Large intestine (tissue), 12 donors: Measurements from ENCODE around the gene AMDHD1. TPM values are rescaled to one million over a fixed set of nuclear protein-coding genes. Genes with fewer than 3 reads are reported as not detected.

Experiments used
- DNase-seq, 2 donors: peaks; one replicate each; pipeline versions ENCODE4 v3.0.0 to v3.0.0-alpha.2; 2013
- H3K27ac ChIP-seq: one replicate; pipeline ENCODE4 v1.5.1; 2013; ENCODE audit warnings: low read length
- H3K27me3 ChIP-seq: 2 replicates; pipeline ENCODE4 v1.6.1; 2013; ENCODE audit warnings: low read length; ENCODE audit not compliant: control insufficient read depth, insufficient read depth
- H3K36me3 ChIP-seq: 2 replicates; pipeline ENCODE4 v1.6.1; 2013; ENCODE audit warnings: low read length; ENCODE audit not compliant: control insufficient read depth, insufficient read depth
- H3K4me1 ChIP-seq: one replicate; pipeline ENCODE4 v1.6.1; 2013; ENCODE audit warnings: low read length; ENCODE audit not compliant: control insufficient read depth, insufficient read depth
- H3K4me3 ChIP-seq: one replicate; pipeline ENCODE4 v1.5.1; 2013; ENCODE audit warnings: low read length
- H3K9me3 ChIP-seq: one replicate; pipeline ENCODE4 v1.6.1; 2013; ENCODE audit warnings: mild to moderate bottlenecking, low read depth, low read length, moderate library complexity; ENCODE audit not compliant: control insufficient read depth
- WGBS: methylation state at CpG from one replicate; pipeline ENCODE4 v1.1.5; 2013; ENCODE audit warnings: low lambda C conversion rate; ENCODE audit not compliant: insufficient coverage; 5-methylcytosine and 5-hydroxymethylcytosine counted together
- long read RNA-seq, 11 donors: transcript quantifications; one replicate each; lab custom pipeline, GENCODE V29; 2026
- polyA plus RNA-seq: library from polyadenylated mRNA; unstranded; fragments of 120-200 nt; gene quantifications from one replicate; pipeline ENCODE4 v1.2.1, GENCODE V29; 2013

Gene AMDHD1
- 2.7 TPM for polyA plus RNA-seq
- long read RNA-seq, donor 1, partial matches to known transcripts, result 0 of 1 reads
- long read RNA-seq, donor 1, other reads (novel, unspliced or antisense), result 0 of 1 reads
- long read RNA-seq, donor 2, partial matches to known transcripts, result 0 of 2 reads
- long read RNA-seq, donor 2, other reads (novel, unspliced or antisense), result 0 of 2 reads
- long read RNA-seq, donor 3, result 0 reads
- long read RNA-seq, donor 4, result 0 reads
- long read RNA-seq, donor 5, partial matches to known transcripts, result 0 of 1 reads
- long read RNA-seq, donor 5, other reads (novel, unspliced or antisense), result 0 of 1 reads
- long read RNA-seq, donor 6, partial matches to known transcripts, result 0 of 2 reads
- long read RNA-seq, donor 6, other reads (novel, unspliced or antisense), result 0 of 2 reads
- long read RNA-seq, donor 7, result 0 reads
- long read RNA-seq, donor 8, partial matches to known transcripts, result 0 of 2 reads
- long read RNA-seq, donor 8, other reads (novel, unspliced or antisense), result 0 of 2 reads
- long read RNA-seq, donor 9, partial matches to known transcripts, result 0 of 3 reads
- long read RNA-seq, donor 9, other reads (novel, unspliced or antisense), result 0 of 3 reads
- long read RNA-seq, donor 10, partial matches to known transcripts, result 0 of 1 reads
- long read RNA-seq, donor 10, other reads (novel, unspliced or antisense), result 0 of 1 reads
- long read RNA-seq, donor 11, result 0 reads

GRCh38 chr12:95943330-95943842, at the start of gene AMDHD1:
Gene AMDHD1, plus strand, starts transcription at chr12:95943331. Its CDS starts 68 bp downstream, at chr12:95943399.
- H3K9me3 ChIP-seq, result no peaks in the 10 kb centered on the region
- peaks cover 3% of the 10 kb centered on the region for H3K27me3 ChIP-seq
- H3K4me3 ChIP-seq, result peak within 1 kb of the TSS; percentile 69
- H3K27ac ChIP-seq, result peak within 1 kb of the TSS; percentile 88
- peaks cover 3% of the 10 kb centered on the region for H3K4me1 ChIP-seq
- WGBS, result no CpG with 5 or more reads among the region's 38 CpGs
- peak; percentile 58 to 81 for DNase-seq
- no peaks in the 10 kb centered on the region for H3K36me3 ChIP-seq

DNA sequence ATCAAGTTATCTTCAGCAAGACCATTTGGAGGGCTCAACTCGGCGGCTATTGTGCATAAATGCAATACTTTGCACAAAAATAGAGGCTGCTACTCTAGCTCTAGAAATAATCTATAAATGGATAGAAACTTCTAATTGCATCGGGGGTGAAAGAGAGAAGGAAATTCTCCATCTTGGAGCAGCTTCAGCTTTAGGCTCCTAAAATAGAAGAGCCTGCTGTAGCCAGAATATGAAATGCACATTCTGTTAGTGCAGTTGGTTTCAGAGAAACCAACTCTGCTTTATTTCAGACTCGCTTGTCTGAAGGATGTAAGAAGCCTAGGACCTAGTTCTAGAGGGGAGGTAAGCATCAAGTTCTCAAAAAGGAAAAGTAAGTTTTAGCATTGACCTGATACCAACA, 46.3 kb upstream of the AMDHD1 start:
- H3K4me3 ChIP-seq, result no peak overlapping the region
- no peaks in the 10 kb centered on the region for H3K36me3 ChIP-seq
- no peaks in the 10 kb centered on the region for H3K4me1 ChIP-seq
- no CpG with 5 or more reads among the region's 4 CpGs for WGBS
- H3K27ac ChIP-seq, result no peak overlapping the region
- H3K9me3 ChIP-seq, result no peaks in the 10 kb centered on the region
- H3K27me3 ChIP-seq, result no peaks in the 10 kb centered on the region
- DNase-seq, result no peak

- H3K4me3 ChIP-seq, result no peak overlapping the region
- H3K9me3 ChIP-seq, result no peaks in the 10 kb centered on the region
- no peak for DNase-seq
- H3K27ac ChIP-seq, result no peak overlapping the region
- no peaks in the 10 kb centered on the region for H3K36me3 ChIP-seq
- no peaks in the 10 kb centered on the region for H3K27me3 ChIP-seq
- H3K4me1 ChIP-seq, result no peaks in the 10 kb centered on the region
- no CpG with 5 or more reads among the region's 4 CpGs for WGBS
Observed at GRCh38 chr12:95898081-95898480, 45.0 kb upstream of the AMDHD1 start.

- Histone ChIP-seq H3K36me3 (no peaks in the 10 kb centered on the region), H3K9me3 (no peaks in the 10 kb centered on the region), H3K4me3 (no peak overlapping the region), H3K27me3 (peaks cover 4% of the 10 kb centered on the region), H3K27ac (no peak overlapping the region), H3K4me1 (no peaks in the 10 kb centered on the region)
- DNase-seq, result no peak
Observed at GRCh38 chr12:95908573-95908972, 34.6 kb upstream of the AMDHD1 start.

GRCh38 chr12:95909871-95910270, 33.3 kb upstream of the AMDHD1 start:
- Histone ChIP-seq H3K36me3 (no peaks in the 10 kb centered on the region), H3K4me1 (no peaks in the 10 kb centered on the region), H3K4me3 (no peak overlapping the region), H3K9me3 (no peaks in the 10 kb centered on the region), H3K27me3 (no peaks in the 10 kb centered on the region), H3K27ac (no peak overlapping the region)
- WGBS, result 80% methylated on average over 1 of the region's 3 CpGs
- no peak for DNase-seq

GRCh38 chr12:95918194-95918993, 24.7 kb upstream of the AMDHD1 start:
- Histone ChIP-seq H3K4me1 (no peaks in the 10 kb centered on the region), H3K36me3 (no peaks in the 10 kb centered on the region), H3K4me3 (no peak overlapping the region), H3K9me3 (no peaks in the 10 kb centered on the region), H3K27me3 (peaks cover 8% of the 10 kb centered on the region), H3K27ac (no peak overlapping the region)
- peak; percentile 40 to 42 for DNase-seq
- 67% methylated on average over 2 of the region's 7 CpGs for WGBS

DNA sequence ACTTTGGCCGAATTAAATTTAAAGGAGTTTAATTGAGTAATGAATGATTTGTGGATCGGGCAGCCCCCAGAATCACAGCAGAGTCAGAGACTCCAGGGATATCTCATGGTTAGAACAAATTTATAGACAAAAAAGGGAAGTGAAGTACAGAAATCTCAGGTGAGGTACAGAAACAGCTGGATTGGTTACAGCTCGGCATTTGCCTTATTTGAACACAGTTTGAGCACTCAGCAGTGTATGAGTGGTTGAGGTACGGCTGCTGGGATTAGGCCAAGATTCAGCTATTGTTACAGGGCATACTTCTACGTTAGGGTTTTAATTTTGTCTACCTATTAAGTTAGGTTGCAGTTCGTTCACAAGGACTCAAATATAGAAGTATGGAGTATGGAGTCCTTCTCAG, 24.0 kb upstream of the AMDHD1 start:
- no CpG with 5 or more reads among the region's 6 CpGs for WGBS
- peaks cover 8% of the 10 kb centered on the region for H3K27me3 ChIP-seq

GRCh38 chr12:95922231-95922630, 20.9 kb upstream of the AMDHD1 start:
- peaks cover 2% of the 10 kb centered on the region for H3K27me3 ChIP-seq
- H3K4me1 ChIP-seq, result no peaks in the 10 kb centered on the region
- no CpG with 5 or more reads among the region's 3 CpGs for WGBS
- no peaks in the 10 kb centered on the region for H3K36me3 ChIP-seq
- DNase-seq, result no peak
- H3K27ac ChIP-seq, result no peak overlapping the region
- no peaks in the 10 kb centered on the region for H3K9me3 ChIP-seq
- H3K4me3 ChIP-seq, result no peak overlapping the region

More for the DNA sequence above, 24.0 kb upstream of the AMDHD1 start:
- DNase-seq, result no peak
- H3K27ac ChIP-seq, result no peak overlapping the region
- H3K36me3 ChIP-seq, result no peaks in the 10 kb centered on the region
- H3K4me1 ChIP-seq, result no peaks in the 10 kb centered on the region
- H3K4me3 ChIP-seq, result no peak overlapping the region
- H3K9me3 ChIP-seq, result no peaks in the 10 kb centered on the region

DNA sequence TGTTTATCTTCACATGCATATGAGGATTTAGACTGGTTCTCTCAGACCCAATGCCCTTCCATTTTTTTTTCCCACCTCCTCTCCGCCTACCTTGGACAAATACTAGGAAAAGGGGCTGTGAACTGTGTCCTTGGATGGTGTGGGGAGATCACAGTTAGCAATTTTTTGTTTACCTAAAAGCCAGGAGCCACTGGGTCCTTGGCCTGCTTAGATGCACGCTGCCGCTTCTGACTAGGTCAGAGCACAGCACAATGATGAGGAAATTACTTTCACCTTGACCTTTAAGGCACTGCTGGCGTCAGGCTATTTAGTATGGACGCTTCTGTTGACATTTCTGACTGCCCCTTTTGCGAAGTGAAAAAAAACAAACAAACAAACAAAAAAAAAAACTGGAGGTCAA, 2.6 kb upstream of the AMDHD1 start:
- Histone ChIP-seq H3K27me3 (peaks cover 3% of the 10 kb centered on the region), H3K4me3 (no peak overlapping the region), H3K4me1 (peaks cover 3% of the 10 kb centered on the region), H3K27ac (no peak overlapping the region), H3K9me3 (no peaks in the 10 kb centered on the region), H3K36me3 (no peaks in the 10 kb centered on the region)
- DNase-seq, result no peak
- 55% methylated on average over 2 of the region's 6 CpGs for WGBS

GRCh38 chr12:95942101-95942523, 1.0 kb upstream of the AMDHD1 start:
- DNase-seq, result no peak
- WGBS, result 50% methylated on average over 2 of the region's 13 CpGs
- no peaks in the 10 kb centered on the region for H3K9me3 ChIP-seq
- H3K27me3 ChIP-seq, result peaks cover 3% of the 10 kb centered on the region
- H3K4me1 ChIP-seq, result peaks cover 3% of the 10 kb centered on the region
- H3K4me3 ChIP-seq, result peak overlapping the region; percentile 69
- no peaks in the 10 kb centered on the region for H3K36me3 ChIP-seq
- H3K27ac ChIP-seq, result peak overlapping the region; percentile 88
